Measurements from ENCODE around the gene KCTD2. TPM values are rescaled to one million over a fixed set of nuclear protein-coding genes. Genes with fewer than 3 reads are reported as not detected.

KCTD2 gene
- total RNA-seq, 1 donor from 2014 or later = 37.8 TPM

- H3K9me3 Mint-ChIP-seq = no peaks in the 10 kb centered on the region
- TF ChIP-seq CTCF (conservative IDR thresholded peaks at IDR 0.05) = no peak
- DNase-seq (ENCODE audit: low read depth, low spot score) = no peak
- no peaks in the 10 kb centered on the region for H3K36me3 Mint-ChIP-seq (ENCODE audit: low read depth)
- peak overlapping the region; percentile 73 for H3K4me3 Mint-ChIP-seq
- peaks cover 52% of the 10 kb centered on the region for H3K4me1 Mint-ChIP-seq
- peaks cover 4% of the 10 kb centered on the region for H3K27me3 Mint-ChIP-seq (ENCODE audit: low read depth)
- H3K27ac Mint-ChIP-seq (ENCODE audit: unreplicated experiment) = no peak overlapping the region
Measured at GRCh38 chr17:75086496-75087181, 39.6 kb downstream of the KCTD2 start.

GRCh38 chr17:75087182-75087557, 40.1 kb downstream of the KCTD2 start:
- Mint-ChIP-seq H3K27ac (ENCODE audit: unreplicated experiment) (no peak overlapping the region), H3K4me1 (peaks cover 56% of the 10 kb centered on the region)

GRCh38 chr17:75087558-75088453, 40.8 kb downstream of the KCTD2 start, which contains the start of gene SLC16A5:
TSS of gene SLC16A5 (plus strand) at chr17:75087954. CDS start at chr17:75093637, 5,683 bp downstream.
- Mint-ChIP-seq H3K4me1 (peaks cover 56% of the 10 kb centered on the region), H3K36me3 (ENCODE audit: low read depth) (no peaks in the 10 kb centered on the region), H3K27me3 (ENCODE audit: low read depth) (peaks cover 4% of the 10 kb centered on the region), H3K27ac (ENCODE audit: unreplicated experiment) (peak within 1 kb of the TSS; percentile 19), H3K4me3 (peak within 1 kb of the TSS; percentile 73), H3K9me3 (no peaks in the 10 kb centered on the region)
- DNase-seq (ENCODE audit: low read depth, low spot score) = peak; percentile 65
- no peak for TF ChIP-seq CTCF (conservative IDR thresholded peaks at IDR 0.05)

More at GRCh38 chr17:75087182-75087557, 40.1 kb downstream of the KCTD2 start:
- Mint-ChIP-seq H3K4me3 (peak overlapping the region; percentile 73), H3K27me3 (ENCODE audit: low read depth) (peaks cover 4% of the 10 kb centered on the region), H3K36me3 (ENCODE audit: low read depth) (no peaks in the 10 kb centered on the region), H3K9me3 (no peaks in the 10 kb centered on the region)
- TF ChIP-seq CTCF (conservative IDR thresholded peaks at IDR 0.05) = no peak
- no peak for DNase-seq (ENCODE audit: low read depth, low spot score)

GRCh38 chr17:75088465-75089417, 41.7 kb downstream of the KCTD2 start:
- no peak for TF ChIP-seq CTCF (conservative IDR thresholded peaks at IDR 0.05)
- Mint-ChIP-seq H3K9me3 (no peaks in the 10 kb centered on the region), H3K27ac (ENCODE audit: unreplicated experiment) (peak overlapping the region; percentile 19), H3K27me3 (ENCODE audit: low read depth) (peaks cover 4% of the 10 kb centered on the region), H3K4me3 (peak overlapping the region; percentile 49), H3K36me3 (ENCODE audit: low read depth) (no peaks in the 10 kb centered on the region), H3K4me1 (peaks cover 57% of the 10 kb centered on the region)
- no peak for DNase-seq (ENCODE audit: low read depth, low spot score)
